Measurements from ENCODE around the gene TTI1. TPM values are rescaled to one million over a fixed set of nuclear protein-coding genes. Genes with fewer than 3 reads are reported as not detected.

TTI1 gene
- polyA plus RNA-seq, 1 donor from 2014 or later = 20.0 TPM

DNA sequence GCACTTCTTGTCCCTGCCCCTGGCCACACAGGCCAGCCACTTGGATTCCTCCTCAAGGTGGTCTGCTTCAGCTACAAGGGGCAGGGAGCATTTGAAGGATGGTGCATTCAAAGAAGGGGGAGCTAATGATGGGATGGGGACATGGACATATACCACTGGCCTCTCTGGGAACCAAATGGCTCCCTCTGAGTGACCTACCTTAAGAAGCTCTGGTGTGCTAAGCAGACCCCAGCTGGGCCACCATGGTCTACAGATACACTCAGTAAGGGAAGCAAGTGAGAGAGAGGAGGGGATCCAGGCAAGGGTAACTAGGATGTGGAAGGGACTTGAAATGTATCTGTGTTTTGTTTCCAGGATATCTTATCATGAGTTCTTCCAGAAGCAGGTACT is 62.4 kb downstream of the TTI1 start:
- Histone ChIP-seq H4K20me1 (ENCODE audit: insufficient read depth) (no peaks in the 10 kb centered on the region), H2AFZ (ENCODE audit: low read depth, low read length) (no peak overlapping the region), H3K36me3 (ENCODE audit: insufficient read depth, low read length) (no peaks in the 10 kb centered on the region), H3K9me3 (ENCODE audit: low read length) (no peaks in the 10 kb centered on the region), H3K27me3 (ENCODE audit: insufficient read depth, low read depth, low read length) (no peaks in the 10 kb centered on the region), H3K4me2 (ENCODE audit: low read length) (no peak overlapping the region), H3K4me3 (ENCODE audit: low read length) (no peak overlapping the region), H3K79me2 (replicated peaks; ENCODE audit: insufficient read depth, low read length) (no peaks in the 10 kb centered on the region), H3K9me2 (ENCODE audit: insufficient read depth, low read length) (no peaks in the 10 kb centered on the region), H3F3A (ENCODE audit: insufficient read depth, low read length, poor library complexity, severe bottlenecking) (no peaks in the 10 kb centered on the region), H3K27ac (ENCODE audit: low read length) (no peak overlapping the region), H3K9ac (ENCODE audit: low read length) (no peak overlapping the region)
- TF ChIP-seq MXI1 (conservative IDR thresholded peaks at IDR 0.05; ENCODE audit: poor library complexity, severe bottlenecking) = no peak
- TF ChIP-seq, protein P1, sequence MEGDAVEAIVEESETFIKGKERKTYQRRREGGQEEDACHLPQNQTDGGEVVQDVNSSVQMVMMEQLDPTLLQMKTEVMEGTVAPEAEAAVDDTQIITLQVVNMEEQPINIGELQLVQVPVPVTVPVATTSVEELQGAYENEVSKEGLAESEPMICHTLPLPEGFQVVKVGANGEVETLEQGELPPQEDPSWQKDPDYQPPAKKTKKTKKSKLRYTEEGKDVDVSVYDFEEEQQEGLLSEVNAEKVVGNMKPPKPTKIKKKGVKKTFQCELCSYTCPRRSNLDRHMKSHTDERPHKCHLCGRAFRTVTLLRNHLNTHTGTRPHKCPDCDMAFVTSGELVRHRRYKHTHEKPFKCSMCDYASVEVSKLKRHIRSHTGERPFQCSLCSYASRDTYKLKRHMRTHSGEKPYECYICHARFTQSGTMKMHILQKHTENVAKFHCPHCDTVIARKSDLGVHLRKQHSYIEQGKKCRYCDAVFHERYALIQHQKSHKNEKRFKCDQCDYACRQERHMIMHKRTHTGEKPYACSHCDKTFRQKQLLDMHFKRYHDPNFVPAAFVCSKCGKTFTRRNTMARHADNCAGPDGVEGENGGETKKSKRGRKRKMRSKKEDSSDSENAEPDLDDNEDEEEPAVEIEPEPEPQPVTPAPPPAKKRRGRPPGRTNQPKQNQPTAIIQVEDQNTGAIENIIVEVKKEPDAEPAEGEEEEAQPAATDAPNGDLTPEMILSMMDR (IDR thresholded peaks at IDR 0.05; ENCODE audit: poor library complexity, severe bottlenecking) = no peak
- TF ChIP-seq EP300 (conservative IDR thresholded peaks at IDR 0.05; ENCODE audit: poor library complexity, severe bottlenecking) = no peak
- no peak for TF ChIP-seq REST (IDR thresholded peaks at IDR 0.05; ENCODE audit: borderline replicate concordance)
- no peak for TF ChIP-seq SMC3 (conservative IDR thresholded peaks at IDR 0.05; ENCODE audit: poor library complexity)
- no peak for TF ChIP-seq RAD21 (conservative IDR thresholded peaks at IDR 0.05)
- TF ChIP-seq TAF1 (IDR thresholded peaks at IDR 0.05; ENCODE audit: low read depth) = no peak
- TF ChIP-seq POLR2AphosphoS5 (IDR thresholded peaks at IDR 0.05) = no peak
- no peak for TF ChIP-seq EZH2 (IDR thresholded peaks at IDR 0.05; ENCODE audit: borderline replicate concordance, insufficient read depth, low read length, poor library complexity, severe bottlenecking)

GRCh38 chr20:37969949-37970855 is 63.1 kb downstream of the TTI1 start:
- Histone ChIP-seq H3K27me3 (ENCODE audit: insufficient read depth, low read depth, low read length) (no peaks in the 10 kb centered on the region), H2AFZ (ENCODE audit: low read depth, low read length) (no peak overlapping the region), H3K9me3 (ENCODE audit: low read length) (no peaks in the 10 kb centered on the region), H3K9me2 (ENCODE audit: insufficient read depth, low read length) (no peaks in the 10 kb centered on the region), H3K4me2 (ENCODE audit: low read length) (no peak overlapping the region), H3K79me2 (replicated peaks; ENCODE audit: insufficient read depth, low read length) (no peaks in the 10 kb centered on the region), H4K20me1 (ENCODE audit: insufficient read depth) (no peaks in the 10 kb centered on the region), H3K27ac (ENCODE audit: low read length) (no peak overlapping the region), H3K9ac (ENCODE audit: low read length) (no peak overlapping the region), H3K36me3 (ENCODE audit: insufficient read depth, low read length) (no peaks in the 10 kb centered on the region), H3K4me3 (ENCODE audit: low read length) (no peak overlapping the region), H3F3A (ENCODE audit: insufficient read depth, low read length, poor library complexity, severe bottlenecking) (no peaks in the 10 kb centered on the region)
- TF ChIP-seq, protein P1 (IDR thresholded peaks at IDR 0.05; ENCODE audit: poor library complexity, severe bottlenecking) = no peak
- TF ChIP-seq POLR2AphosphoS5 (IDR thresholded peaks at IDR 0.05) (no peak), EP300 (conservative IDR thresholded peaks at IDR 0.05; ENCODE audit: poor library complexity, severe bottlenecking) (no peak), TAF1 (IDR thresholded peaks at IDR 0.05; ENCODE audit: low read depth) (no peak), SMC3 (conservative IDR thresholded peaks at IDR 0.05; ENCODE audit: poor library complexity) (no peak), REST (IDR thresholded peaks at IDR 0.05; ENCODE audit: borderline replicate concordance) (no peak), RAD21 (conservative IDR thresholded peaks at IDR 0.05) (no peak), EZH2 (IDR thresholded peaks at IDR 0.05; ENCODE audit: borderline replicate concordance, insufficient read depth, low read length, poor library complexity, severe bottlenecking) (no peak), MXI1 (conservative IDR thresholded peaks at IDR 0.05; ENCODE audit: poor library complexity, severe bottlenecking) (no peak)

Measured in neural cell (in vitro differentiated cells).